Lower leg skin (tissue), 4 donors: ENCODE results near the gene RMDN3. TPM values are rescaled to one million over a fixed set of nuclear protein-coding genes. Genes with fewer than 3 reads are reported as not detected.
A peak's percentile ranks its signal among the peaks of the same experiment; 100 is the strongest.

ENCODE experiments used
- DNase-seq, 2 donors: peaks; one replicate each; pipeline ENCODE4 v3.0.0-alpha.2; 2019; ENCODE audit warnings: low spot score in 2 of 2
- H3K4me3 ChIP-seq: fragments of 200-600 bp; sonication (generic); 2 replicates; pipeline ENCODE4 v1.5.1; 2017; ENCODE audit warnings: mild to moderate bottlenecking, low read depth; ENCODE audit not compliant: poor library complexity, severe bottlenecking
- CTCF ChIP-seq, 3 donors: fragments of 450-650 bp; IDR thresholded peaks; one replicate each; pipeline ENCODE4 v1.5.1; 2016; ENCODE audit warnings: antibody characterized with exemption in 3 of 3, mild to moderate bottlenecking in 3 of 3, moderate library complexity in 2 of 3
- POLR2A ChIP-seq, 2 donors: fragments of 450-650 bp; IDR thresholded peaks; one replicate each; pipeline ENCODE4 v1.6.1; 2016 to 2017; ENCODE audit warnings: antibody characterized with exemption in 2 of 2, mild to moderate bottlenecking in 1 of 2, moderate library complexity in 1 of 2
- WGBS, 2 donors: methylation state at CpG; one replicate each; pipeline ENCODE4 v1.1.5; 2018; 5-methylcytosine and 5-hydroxymethylcytosine counted together
- intact Hi-C: fragments of 100-400 bp; cut with DNase I; formaldehyde crosslinking; loops from one replicate; pipeline ENCODE4 v1.15.0; 2023; ENCODE audit warnings: low total_unique reads
- total RNA-seq, 4 donors: library from RNA; depleted of rRNA; stranded (reverse); fragments of >200 nt; gene quantifications; one replicate each; pipeline ENCODE4 v1.1.0, GENCODE V29; 2016

The RMDN3 gene
- total RNA-seq, 4 donors from 2014 or later = 19.1 to 40.2 (median 32.3) TPM

- H3K4me3 ChIP-seq = no peak overlapping the region
- DNase-seq = peak in 1 of 2 donors; percentile 74
- WGBS, 2 donors = 42 to 54% methylated on average over 11 of the region's 11 CpGs
- intact Hi-C loops = no loop called here
- TF ChIP-seq POLR2A (IDR thresholded peaks at IDR 0.05) (no peak), CTCF (IDR thresholded peaks at IDR 0.05) (no peak)
Measured at GRCh38 chr15:40776537-40777141, 21.6 kb upstream of the RMDN3 start.

- 84 to 87% methylated on average over 14 of the region's 14 CpGs for WGBS, 2 donors
- TF ChIP-seq POLR2A (IDR thresholded peaks at IDR 0.05) (no peak), CTCF (IDR thresholded peaks at IDR 0.05) (no peak)
- H3K4me3 ChIP-seq = no peak overlapping the region
- intact Hi-C loops = no loop called here
- DNase-seq = no peak
Measured at GRCh38 chr15:40775740-40776536, 20.9 kb upstream of the RMDN3 start.

- TF ChIP-seq CTCF (IDR thresholded peaks at IDR 0.05) (no peak), POLR2A (IDR thresholded peaks at IDR 0.05) (no peak)
- intact Hi-C loops = no loop called here
- WGBS, 2 donors = 93 to 94% methylated on average over 10 of the region's 10 CpGs
- DNase-seq = no peak
- H3K4me3 ChIP-seq = no peak overlapping the region
Measured at GRCh38 chr15:40775007-40775406, 20.0 kb upstream of the RMDN3 start.

GRCh38 chr15:40773902-40774301, 18.8 kb upstream of the RMDN3 start:
- TF ChIP-seq POLR2A (IDR thresholded peaks at IDR 0.05) (no peak), CTCF (IDR thresholded peaks at IDR 0.05) (no peak)
- intact Hi-C loops = no loop called here
- no peak for DNase-seq
- H3K4me3 ChIP-seq = no peak overlapping the region
- WGBS, 2 donors = 94 to 98% methylated on average over 6 of the region's 6 CpGs

GRCh38 chr15:40773496-40773895, 18.4 kb upstream of the RMDN3 start:
- 88 to 89% methylated on average over 8 of the region's 8 CpGs for WGBS, 2 donors
- intact Hi-C loops = no loop called here
- TF ChIP-seq CTCF (IDR thresholded peaks at IDR 0.05) (no peak), POLR2A (IDR thresholded peaks at IDR 0.05) (no peak)
- no peak for DNase-seq
- no peak overlapping the region for H3K4me3 ChIP-seq
